SU-DHL-6 (cell line): ENCODE data around the gene SRD5A1.

Source experiments
- H2AFZ ChIP-seq: fragments of 200-600 bp; sonication (generic); 2 replicates; pipeline ENCODE4 v1.6.1; 2014; ENCODE audit warnings: low read depth, mild to moderate bottlenecking, moderate library complexity, mixed read lengths, antibody characterized with exemption, low read length; ENCODE audit not compliant: severe bottlenecking
- H3F3A ChIP-seq: fragments of 200-600 bp; shearing (Covaris generic); 2 replicates; pipeline ENCODE4 v1.6.0; 2016; ENCODE audit warnings: antibody characterized with exemption, mild to moderate bottlenecking; ENCODE audit not compliant: insufficient read depth
- H3K27ac ChIP-seq: fragments of 200-600 bp; sonication (generic); 2 replicates; pipeline ENCODE4 v1.5.1; 2016; ENCODE audit warnings: low read depth, mild to moderate bottlenecking, low read length, moderate library complexity, mixed read lengths
- H3K27me3 ChIP-seq: fragments of 200-600 bp; sonication (generic), shearing (Covaris generic); 2 replicates; pipeline ENCODE4 v1.6.0; 2014; ENCODE audit warnings: mild to moderate bottlenecking, low read length
- H3K36me3 ChIP-seq: fragments of 200-600 bp; sonication (generic); 2 replicates; pipeline ENCODE4 v1.6.1; 2014; ENCODE audit warnings: mild to moderate bottlenecking, low read length, mixed read lengths
- H3K4me2 ChIP-seq: fragments of 300-600, 200-600 bp; shearing (Covaris generic), sonication (generic); 2 replicates; pipeline ENCODE4 v1.6.0; 2014; ENCODE audit warnings: low read length, low read depth, mild to moderate bottlenecking; ENCODE audit not compliant: poor library complexity, severe bottlenecking
- H3K4me3 ChIP-seq: fragments of 200-600 bp; sonication (generic); 2 replicates; pipeline ENCODE4 v1.5.1; 2014; ENCODE audit warnings: antibody characterized with exemption, low read length, mild to moderate bottlenecking, mixed read lengths; ENCODE audit not compliant: insufficient read depth, poor library complexity, severe bottlenecking
- H3K79me2 ChIP-seq: fragments of 200-600 bp; sonication (generic); 2 replicates; pipeline ENCODE4 v1.6.1; 2014; ENCODE audit warnings: mild to moderate bottlenecking, low read length, moderate library complexity; ENCODE audit not compliant: insufficient read depth
- H3K9ac ChIP-seq: fragments of 200-600 bp; sonication (generic); 2 replicates; pipeline ENCODE4 v1.7.0; 2014; ENCODE audit warnings: mild to moderate bottlenecking, low read length
- H3K9me2 ChIP-seq: fragments of 200-600 bp; sonication (generic); replicated peaks from 2 replicates; pipeline ENCODE4 v1.6.1; 2014; ENCODE audit warnings: low read length; ENCODE audit not compliant: insufficient read depth
- H3K9me3 ChIP-seq: fragments of 200-600 bp; sonication (generic); 2 replicates; pipeline ENCODE4 v1.6.1; 2014; ENCODE audit warnings: low read length, mixed read lengths; ENCODE audit not compliant: insufficient read depth
- H4K20me1 ChIP-seq: fragments of 200-600 bp; sonication (generic); 2 replicates; pipeline ENCODE4 v1.6.1; 2014; ENCODE audit warnings: low read depth, mild to moderate bottlenecking, antibody characterized with exemption, low read length, moderate library complexity, mixed read lengths
- EZH2phosphoT487 ChIP-seq: fragments of 200-600 bp; sonication (generic), shearing (Covaris generic); conservative IDR thresholded peaks from 2 replicates; pipeline ENCODE4 v1.6.1; 2018; ENCODE audit warnings: mild to moderate bottlenecking, antibody characterized with exemption, low read length, moderate library complexity, mixed read lengths
- TF ChIP-seq, protein P1 (sequence below): fragments of 200-600 bp; sonication (generic); IDR thresholded peaks from one replicate; pipeline ENCODE4 v1.5.1; 2017; ENCODE audit warnings: antibody characterized with exemption, mild to moderate bottlenecking, low read length, moderate library complexity; ENCODE audit not compliant: insufficient read depth, poor library complexity, severe bottlenecking

Gene SRD5A1

GRCh38 chr5:6592601-6593000 lies 40.6 kb upstream of the SRD5A1 start:
- no peaks in the 10 kb centered on the region for H3K27me3 ChIP-seq
- no peak overlapping the region for H3K4me2 ChIP-seq
- no peak overlapping the region for H2AFZ ChIP-seq
- no peak overlapping the region for H3K27ac ChIP-seq
- no peak overlapping the region for H3K9ac ChIP-seq
- no peaks in the 10 kb centered on the region for H3K36me3 ChIP-seq
- no peaks in the 10 kb centered on the region for H3F3A ChIP-seq
- no peaks in the 10 kb centered on the region for H3K9me3 ChIP-seq
- no peaks in the 10 kb centered on the region for H3K9me2 ChIP-seq
- no peak overlapping the region for H3K4me3 ChIP-seq
- TF ChIP-seq, protein P1, sequence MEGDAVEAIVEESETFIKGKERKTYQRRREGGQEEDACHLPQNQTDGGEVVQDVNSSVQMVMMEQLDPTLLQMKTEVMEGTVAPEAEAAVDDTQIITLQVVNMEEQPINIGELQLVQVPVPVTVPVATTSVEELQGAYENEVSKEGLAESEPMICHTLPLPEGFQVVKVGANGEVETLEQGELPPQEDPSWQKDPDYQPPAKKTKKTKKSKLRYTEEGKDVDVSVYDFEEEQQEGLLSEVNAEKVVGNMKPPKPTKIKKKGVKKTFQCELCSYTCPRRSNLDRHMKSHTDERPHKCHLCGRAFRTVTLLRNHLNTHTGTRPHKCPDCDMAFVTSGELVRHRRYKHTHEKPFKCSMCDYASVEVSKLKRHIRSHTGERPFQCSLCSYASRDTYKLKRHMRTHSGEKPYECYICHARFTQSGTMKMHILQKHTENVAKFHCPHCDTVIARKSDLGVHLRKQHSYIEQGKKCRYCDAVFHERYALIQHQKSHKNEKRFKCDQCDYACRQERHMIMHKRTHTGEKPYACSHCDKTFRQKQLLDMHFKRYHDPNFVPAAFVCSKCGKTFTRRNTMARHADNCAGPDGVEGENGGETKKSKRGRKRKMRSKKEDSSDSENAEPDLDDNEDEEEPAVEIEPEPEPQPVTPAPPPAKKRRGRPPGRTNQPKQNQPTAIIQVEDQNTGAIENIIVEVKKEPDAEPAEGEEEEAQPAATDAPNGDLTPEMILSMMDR: no peak
- no peak for TF ChIP-seq EZH2phosphoT487
- no peaks in the 10 kb centered on the region for H3K79me2 ChIP-seq
- H4K20me1 ChIP-seq: no peaks in the 10 kb centered on the region

- Histone ChIP-seq H3K4me2 (no peak overlapping the region), H3F3A (no peaks in the 10 kb centered on the region), H3K27ac (no peak overlapping the region), H3K4me3 (no peak overlapping the region), H3K79me2 (no peaks in the 10 kb centered on the region), H3K27me3 (no peaks in the 10 kb centered on the region), H3K36me3 (no peaks in the 10 kb centered on the region), H3K9me2 (no peaks in the 10 kb centered on the region), H4K20me1 (no peaks in the 10 kb centered on the region), H3K9ac (no peak overlapping the region), H2AFZ (no peak overlapping the region), H3K9me3 (no peaks in the 10 kb centered on the region)
- no peak for TF ChIP-seq EZH2phosphoT487
- TF ChIP-seq, protein P1: no peak
These were observed 39.9 kb upstream of the SRD5A1 start for GRCh38 chr5:6593148-6594016.

DNA sequence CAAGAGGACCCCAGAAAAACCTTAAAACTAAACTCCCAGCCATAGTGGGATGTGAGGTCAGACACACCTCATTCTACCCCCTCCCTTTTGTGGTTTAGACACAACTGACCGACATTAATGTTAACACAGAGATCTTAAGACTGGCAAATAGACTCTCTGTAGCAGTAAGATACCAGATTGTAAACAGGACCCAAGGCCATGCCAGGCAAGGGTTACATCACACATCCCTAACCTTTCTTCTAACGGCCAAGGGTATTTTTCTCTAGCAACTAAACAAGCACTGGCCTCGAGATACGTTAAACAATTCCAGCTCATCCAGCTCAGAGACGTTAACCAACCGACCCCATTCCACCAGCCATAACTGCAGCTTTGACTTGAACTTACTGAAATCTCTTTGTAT lies 39.2 kb upstream of the SRD5A1 start:
- 0 out of 2 replicates have a peak, but pooled peaks cover 3% of the 10 kb centered on the region for H3K36me3 ChIP-seq

More for the DNA sequence above, 39.2 kb upstream of the SRD5A1 start:
- H3K9me3 ChIP-seq: no peaks in the 10 kb centered on the region
- no peak overlapping the region for H3K9ac ChIP-seq
- H3F3A ChIP-seq: no peaks in the 10 kb centered on the region
- no peaks in the 10 kb centered on the region for H3K79me2 ChIP-seq
- no peaks in the 10 kb centered on the region for H3K9me2 ChIP-seq
- H3K4me2 ChIP-seq: no peak overlapping the region
- no peaks in the 10 kb centered on the region for H3K27me3 ChIP-seq
- H3K27ac ChIP-seq: no peak overlapping the region
- no peak overlapping the region for H3K4me3 ChIP-seq
- TF ChIP-seq, protein P1: no peak
- no peak for TF ChIP-seq EZH2phosphoT487
- no peak overlapping the region for H2AFZ ChIP-seq
- H4K20me1 ChIP-seq: no peaks in the 10 kb centered on the region
